HEK293 (cell line): ENCODE data around the gene ADIRF.

ENCODE experiments used
- CTCF ChIA-PET: fragments of 350-600 bp; formaldehyde crosslinking; extraction: SDS; loops from one replicate; lab custom pipeline; 2021; ENCODE audit warnings: antibody characterized with exemption; lab: Yijun Ruan, JAX
- POLR2A ChIA-PET: fragments of 300-600 bp; formaldehyde crosslinking; extraction: SDS; loops from one replicate; lab custom pipeline; 2020; ENCODE audit warnings: antibody characterized with exemption, inconsistent platforms; lab: Yijun Ruan, JAX
- H3K27ac ChIP-seq: fragments of 200-500 bp; sonication (Bioruptor generic); 2 replicates; pipeline ENCODE4 v1.5.1; 2014; ENCODE audit warnings: low read depth, low read length, control low read depth, inconsistent platforms; ENCODE audit errors: extremely low read depth
- H3K36me3 ChIP-seq, 2 experiments: fragments of 200-500 bp in 1 of 2; sonication (Bioruptor generic) in 1 of 2; 1 replicate in 1 of 2; 2 replicates in 1 of 2; pipeline ENCODE4 v1.5.1; 2014 to 2017; ENCODE audit warnings: inconsistent platforms in 2 of 2, low read length in 2 of 2; ENCODE audit not compliant: control insufficient read depth in 2 of 2, insufficient read depth in 1 of 2
- H3K4me1 ChIP-seq: fragments of 200-500 bp; sonication (Bioruptor generic); 2 replicates; pipeline ENCODE4 v1.5.1; 2014; ENCODE audit warnings: mild to moderate bottlenecking, low read length, inconsistent platforms; ENCODE audit not compliant: control insufficient read depth, insufficient read depth
- H3K4me3 ChIP-seq: 2 replicates; pipeline ENCODE4 v1.5.1; 2011; ENCODE audit warnings: low read depth, mild to moderate bottlenecking, control low read depth, low read length, moderate library complexity
- H3K9me3 ChIP-seq: fragments of 200-500 bp; sonication (Bioruptor generic); 2 replicates; pipeline ENCODE4 v1.5.1; 2014; ENCODE audit warnings: low read depth, low read length, inconsistent platforms; ENCODE audit not compliant: control insufficient read depth, insufficient read depth
- CTCF ChIP-seq: fragments of 450-650 bp; formaldehyde crosslinking; IDR thresholded peaks from 2 replicates; pipeline ENCODE4 v1.5.1; 2016; ENCODE audit warnings: missing biosample characterization, missing genetic modification characterization
- GLI4 ChIP-seq: fragments of 450-650 bp; formaldehyde crosslinking; IDR thresholded peaks from 2 replicates; pipeline ENCODE4 v1.5.1; 2016; ENCODE audit warnings: missing biosample characterization, missing genetic modification characterization
- GLIS2 ChIP-seq: fragments of 450-650 bp; formaldehyde crosslinking; IDR thresholded peaks from 2 replicates; pipeline ENCODE4 v1.5.1; 2016; ENCODE audit warnings: missing biosample characterization, missing genetic modification characterization
- MZF1 ChIP-seq: fragments of 450-650 bp; formaldehyde crosslinking; IDR thresholded peaks from 2 replicates; pipeline ENCODE4 v1.5.1; 2017; ENCODE audit warnings: missing biosample characterization, missing genetic modification characterization, borderline replicate concordance
- SP3 ChIP-seq: fragments of 450-650 bp; formaldehyde crosslinking; IDR thresholded peaks from 2 replicates; pipeline ENCODE4 v1.5.1; 2016; ENCODE audit warnings: missing biosample characterization, missing genetic modification characterization
- ZBTB8A ChIP-seq: fragments of 450-650 bp; formaldehyde crosslinking; IDR thresholded peaks from 2 replicates; pipeline ENCODE4 v1.5.1; 2016; ENCODE audit warnings: missing biosample characterization, missing genetic modification characterization
- ZNF132 ChIP-seq: fragments of 450-650 bp; formaldehyde crosslinking; IDR thresholded peaks from 2 replicates; pipeline ENCODE4 v1.5.1; 2017; ENCODE audit warnings: missing biosample characterization, missing genetic modification characterization, borderline replicate concordance
- ZNF175 ChIP-seq: fragments of 450-650 bp; formaldehyde crosslinking; IDR thresholded peaks from 2 replicates; pipeline ENCODE4 v1.5.1; 2016; ENCODE audit warnings: missing biosample characterization, missing genetic modification characterization
- ZNF335 ChIP-seq: fragments of 450-650 bp; formaldehyde crosslinking; conservative IDR thresholded peaks from 2 replicates; pipeline ENCODE4 v1.5.1; 2016; ENCODE audit warnings: missing biosample characterization, missing genetic modification characterization
- ZNF37A ChIP-seq: fragments of 450-650 bp; IDR thresholded peaks from 2 replicates; pipeline ENCODE4 v1.5.1; 2018; ENCODE audit warnings: missing biosample characterization, missing genetic modification characterization
- ZNF398 ChIP-seq: fragments of 450-650 bp; formaldehyde crosslinking; IDR thresholded peaks from 2 replicates; pipeline ENCODE4 v1.5.1; 2017; ENCODE audit warnings: missing biosample characterization, missing genetic modification characterization
- ZNF501 ChIP-seq: fragments of 450-650 bp; formaldehyde crosslinking; IDR thresholded peaks from 2 replicates; pipeline ENCODE4 v1.5.1; 2016; ENCODE audit warnings: missing biosample characterization, missing genetic modification characterization
- ZNF561 ChIP-seq: fragments of 450-650 bp; IDR thresholded peaks from 2 replicates; pipeline ENCODE4 v1.5.1; 2018; ENCODE audit warnings: missing biosample characterization, missing genetic modification characterization, borderline replicate concordance
- ZNF639 ChIP-seq: fragments of 450-650 bp; formaldehyde crosslinking; IDR thresholded peaks from 2 replicates; pipeline ENCODE4 v1.5.1; 2016; ENCODE audit warnings: missing biosample characterization, missing genetic modification characterization
- ZNF654 ChIP-seq: fragments of 450-650 bp; formaldehyde crosslinking; IDR thresholded peaks from 2 replicates; pipeline ENCODE4 v1.5.1; 2016; ENCODE audit warnings: low read depth, missing biosample characterization, missing genetic modification characterization
- ZSCAN5A ChIP-seq: fragments of 450-650 bp; formaldehyde crosslinking; IDR thresholded peaks from 2 replicates; pipeline ENCODE4 v1.5.1; 2016; ENCODE audit warnings: missing biosample characterization, missing genetic modification characterization
- TF ChIP-seq, protein P1 (sequence below): fragments of 450-650 bp; formaldehyde crosslinking; IDR thresholded peaks from 2 replicates; pipeline ENCODE4 v1.5.1; 2016; ENCODE audit warnings: missing biosample characterization, missing genetic modification characterization, borderline replicate concordance
- TF ChIP-seq, protein P2 (sequence below): fragments of 450-650 bp; formaldehyde crosslinking; IDR thresholded peaks from 2 replicates; pipeline ENCODE4 v1.5.1; 2016; ENCODE audit warnings: missing biosample characterization, missing genetic modification characterization

Gene ADIRF

GRCh38 chr10:86964061-86964846, 4.0 kb upstream of the ADIRF start:
- POLR2A ChIA-PET, result no interaction called here
- H3K4me1 ChIP-seq, result no peaks in the 10 kb centered on the region
- H3K4me3 ChIP-seq, result no peak overlapping the region
- CTCF ChIA-PET, result interaction anchor here (1.9 to 3.1 kb wide), 2 partner anchors 26 to 275 kb away, joined by 4 to 23 read pairs; no protein-coding TSS in a partner anchor
- no peak overlapping the region for H3K27ac ChIP-seq
- no peaks in the 10 kb centered on the region for H3K9me3 ChIP-seq
- TF ChIP-seq ZNF335 (tag by site-specific recombination) (no peak), ZBTB8A (tag by site-specific recombination) (no peak), SP3 (no peak), GLI4 (tag by site-specific recombination) (no peak), GLIS2 (tag by site-specific recombination) (no peak), ZNF175 (tag by site-specific recombination) (no peak), MZF1 (tag by site-specific recombination) (no peak), ZNF132 (no peak), ZNF398 (tag by site-specific recombination) (no peak), ZNF37A (tag by site-specific recombination) (no peak), ZNF501 (no peak), ZNF654 (tag by site-specific recombination) (no peak), ZNF561 (no peak), ZNF639 (tag by site-specific recombination) (no peak), ZSCAN5A (no peak), CTCF (tag by site-specific recombination) (no peak)
- TF ChIP-seq, protein P1, sequence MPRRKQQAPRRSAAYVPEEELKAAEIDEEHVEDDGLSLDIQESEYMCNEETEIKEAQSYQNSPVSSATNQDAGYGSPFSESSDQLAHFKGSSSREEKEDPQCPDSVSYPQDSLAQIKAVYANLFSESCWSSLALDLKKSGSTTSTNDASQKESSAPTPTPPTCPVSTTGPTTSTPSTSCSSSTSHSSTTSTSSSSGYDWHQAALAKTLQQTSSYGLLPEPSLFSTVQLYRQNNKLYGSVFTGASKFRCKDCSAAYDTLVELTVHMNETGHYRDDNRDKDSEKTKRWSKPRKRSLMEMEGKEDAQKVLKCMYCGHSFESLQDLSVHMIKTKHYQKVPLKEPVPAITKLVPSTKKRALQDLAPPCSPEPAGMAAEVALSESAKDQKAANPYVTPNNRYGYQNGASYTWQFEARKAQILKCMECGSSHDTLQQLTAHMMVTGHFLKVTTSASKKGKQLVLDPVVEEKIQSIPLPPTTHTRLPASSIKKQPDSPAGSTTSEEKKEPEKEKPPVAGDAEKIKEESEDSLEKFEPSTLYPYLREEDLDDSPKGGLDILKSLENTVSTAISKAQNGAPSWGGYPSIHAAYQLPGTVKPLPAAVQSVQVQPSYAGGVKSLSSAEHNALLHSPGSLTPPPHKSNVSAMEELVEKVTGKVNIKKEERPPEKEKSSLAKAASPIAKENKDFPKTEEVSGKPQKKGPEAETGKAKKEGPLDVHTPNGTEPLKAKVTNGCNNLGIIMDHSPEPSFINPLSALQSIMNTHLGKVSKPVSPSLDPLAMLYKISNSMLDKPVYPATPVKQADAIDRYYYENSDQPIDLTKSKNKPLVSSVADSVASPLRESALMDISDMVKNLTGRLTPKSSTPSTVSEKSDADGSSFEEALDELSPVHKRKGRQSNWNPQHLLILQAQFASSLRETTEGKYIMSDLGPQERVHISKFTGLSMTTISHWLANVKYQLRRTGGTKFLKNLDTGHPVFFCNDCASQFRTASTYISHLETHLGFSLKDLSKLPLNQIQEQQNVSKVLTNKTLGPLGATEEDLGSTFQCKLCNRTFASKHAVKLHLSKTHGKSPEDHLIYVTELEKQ (tag by site-specific recombination), result no peak
- TF ChIP-seq, protein P2, sequence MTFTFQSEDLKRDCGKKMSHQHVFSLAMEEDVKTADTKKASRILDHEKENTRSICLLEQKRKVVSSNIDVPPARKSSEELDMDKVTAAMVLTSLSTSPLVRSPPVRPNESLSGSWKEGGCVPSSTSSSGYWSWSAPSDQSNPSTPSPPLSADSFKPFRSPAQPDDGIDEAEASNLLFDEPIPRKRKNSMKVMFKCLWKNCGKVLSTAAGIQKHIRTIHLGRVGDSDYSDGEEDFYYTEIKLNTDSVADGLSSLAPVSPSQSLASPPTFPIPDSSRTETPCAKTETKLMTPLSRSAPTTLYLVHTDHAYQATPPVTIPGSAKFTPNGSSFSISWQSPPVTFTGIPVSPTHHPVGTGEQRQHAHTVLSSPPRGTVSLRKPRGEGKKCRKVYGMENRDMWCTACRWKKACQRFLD, result no peak
- H3K36me3 ChIP-seq, result no peaks in the 10 kb centered on the region
